AG09319 (cell line): ENCODE measurements around the gene UTP14A.

ENCODE experiments used
- DNase-seq: peaks from one replicate; pipeline ENCODE4 v3.0.0-alpha.2; 2010; ENCODE audit warnings: low read depth; ENCODE audit errors: extremely low read depth
- CTCF ChIP-seq: IDR thresholded peaks from 2 replicates; pipeline ENCODE4 v1.5.1; 2011; ENCODE audit warnings: low read depth, mild to moderate bottlenecking, inconsistent platforms, low read length, moderate library complexity

UTP14A gene

GRCh38 chrX:129957241-129958082 is 51.5 kb downstream of the UTP14A start:
- TF ChIP-seq CTCF = no peak
- DNase-seq = no peak

GRCh38 chrX:129958083-129958465 is 52.1 kb downstream of the UTP14A start:
- no peak for TF ChIP-seq CTCF
- no peak for DNase-seq

GRCh38 chrX:129958814-129959492 is 53.0 kb downstream of the UTP14A start:
- DNase-seq = no peak
- no peak for TF ChIP-seq CTCF

- TF ChIP-seq CTCF = no peak
- DNase-seq = no peak
These were observed 53.5 kb downstream of the UTP14A start for GRCh38 chrX:129959493-129959832.

- no peak for DNase-seq
- no peak for TF ChIP-seq CTCF
These were observed 55.5 kb downstream of the UTP14A start for GRCh38 chrX:129961180-129962083.

- no peak for TF ChIP-seq CTCF
- DNase-seq = no peak
These were observed 57.8 kb downstream of the UTP14A start for GRCh38 chrX:129963729-129964128.
